ENCODE data around the gene TM2D1.

The TM2D1 gene

DNA sequence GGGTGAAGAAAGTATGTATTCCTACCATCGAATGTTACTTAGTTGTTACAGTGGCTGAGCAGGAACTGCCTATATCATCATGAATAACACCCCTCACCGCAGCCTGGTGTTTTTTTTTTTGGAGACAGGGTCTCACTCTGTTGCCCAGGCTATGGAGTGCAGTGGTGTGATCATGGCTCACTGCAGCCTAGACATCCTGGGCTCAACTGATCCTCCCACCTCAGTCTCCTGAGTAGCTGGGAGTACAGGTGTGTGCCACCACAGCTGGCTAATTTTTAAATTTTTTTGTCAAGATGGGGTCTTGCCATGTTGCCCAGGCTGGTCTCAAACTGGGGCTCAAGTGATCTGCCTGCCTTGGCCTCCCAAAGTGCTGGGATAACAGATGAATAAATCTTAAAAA, 24.6 kb upstream of the TM2D1 start:
- no peak for TF ChIP-seq CTCF (IDR thresholded peaks at IDR 0.05; ENCODE audit: low read depth, low read length)

DNA sequence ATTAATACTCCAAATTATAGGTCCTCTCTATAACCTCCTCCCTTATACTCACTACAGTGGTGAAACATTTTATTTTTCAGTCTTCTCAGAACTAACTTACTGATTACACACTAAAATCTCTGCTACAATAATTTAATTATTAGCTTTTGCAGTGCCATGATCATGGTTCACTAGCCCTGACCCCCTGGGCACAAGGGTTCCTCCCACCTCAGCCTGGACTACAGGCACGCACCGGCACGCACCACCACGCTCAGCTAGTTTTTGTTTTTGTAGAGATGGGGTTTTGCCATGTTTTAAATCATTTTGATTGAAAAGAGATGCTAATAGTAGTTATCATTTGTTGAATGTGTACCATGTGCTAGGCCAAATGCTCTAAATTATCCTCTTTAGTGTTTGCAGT, 23.6 kb upstream of the TM2D1 start:
- TF ChIP-seq CTCF (IDR thresholded peaks at IDR 0.05; ENCODE audit: low read depth, low read length) = no peak

More for the DNA sequence above, 24.6 kb upstream of the TM2D1 start:
- no peak overlapping the region for H3K4me3 ChIP-seq (ENCODE audit: low read depth, low read length)

DNA sequence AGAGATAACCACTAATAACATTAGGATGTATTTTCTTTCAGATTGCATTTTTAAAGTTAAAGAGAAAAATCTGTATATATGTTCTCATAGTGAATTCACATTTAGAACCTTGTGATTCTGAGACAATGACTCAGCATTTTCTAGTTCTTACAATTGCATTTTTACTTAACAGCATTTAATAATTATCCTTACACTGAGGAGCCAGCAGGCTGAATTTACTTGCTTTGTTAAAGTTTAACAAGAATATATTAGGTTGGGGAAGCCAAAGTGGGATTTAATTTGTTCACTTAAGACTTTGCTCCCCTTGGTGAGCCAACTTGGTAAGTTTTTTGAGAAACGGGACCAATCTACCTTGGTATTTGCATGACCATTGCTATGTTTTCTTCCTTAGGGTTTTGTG, 21.9 kb upstream of the TM2D1 start:
- no peak overlapping the region for H3K4me3 ChIP-seq (ENCODE audit: low read depth, low read length)
- no peak for TF ChIP-seq CTCF (IDR thresholded peaks at IDR 0.05; ENCODE audit: low read depth, low read length)

More for the DNA sequence above, 23.6 kb upstream of the TM2D1 start:
- H3K4me3 ChIP-seq (ENCODE audit: low read depth, low read length) = no peak overlapping the region

- no peak overlapping the region for H3K4me3 ChIP-seq (ENCODE audit: low read depth, low read length)
- TF ChIP-seq CTCF (IDR thresholded peaks at IDR 0.05; ENCODE audit: low read depth, low read length) = no peak
Observed at GRCh38 chr1:61743716-61744580, 19.0 kb upstream of the TM2D1 start.

GRCh38 chr1:61743431-61743705, 18.4 kb upstream of the TM2D1 start:
- TF ChIP-seq CTCF (IDR thresholded peaks at IDR 0.05; ENCODE audit: low read depth, low read length) = no peak
- no peak overlapping the region for H3K4me3 ChIP-seq (ENCODE audit: low read depth, low read length)

GRCh38 chr1:61742620-61743430, 17.9 kb upstream of the TM2D1 start:
- TF ChIP-seq CTCF (IDR thresholded peaks at IDR 0.05; ENCODE audit: low read depth, low read length) = no peak
- H3K4me3 ChIP-seq (ENCODE audit: low read depth, low read length) = peak overlapping the region; percentile 56
